HG03045 (cell line): ENCODE measurements around the gene WSCD2.

Experiments used
- ATAC-seq: cut with Tn5 transposase; IDR thresholded peaks from one replicate; pipeline ENCODE4 v1.9.1; 2021; ENCODE audit warnings: mild to moderate bottlenecking, moderate library complexity; ENCODE audit not compliant: unreplicated experiment

Gene WSCD2

GRCh38 chr12:108231909-108232434 is 102.9 kb downstream of the WSCD2 start:
- no peak for ATAC-seq

- ATAC-seq = no peak
Observed at GRCh38 chr12:108232565-108232964, 103.5 kb downstream of the WSCD2 start.

DNA sequence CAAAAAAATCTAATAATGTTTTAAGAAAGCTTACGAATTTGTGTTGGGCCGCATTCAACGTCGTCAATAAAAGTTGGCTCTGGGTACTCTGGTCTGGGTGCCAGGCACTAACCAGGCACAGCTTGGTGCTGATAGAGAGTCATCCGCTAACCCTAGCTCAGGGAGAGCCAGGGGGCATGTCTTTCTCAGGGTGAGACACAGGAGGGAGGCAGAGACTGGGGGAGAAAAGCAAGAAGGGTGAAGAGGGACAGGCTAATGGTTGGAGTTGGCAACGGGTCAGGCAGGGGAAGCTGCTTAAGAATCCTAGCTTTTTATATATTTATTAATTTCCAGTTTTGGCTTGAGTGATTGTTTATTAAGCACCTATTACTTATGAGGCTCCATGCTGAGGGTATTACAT is 105.1 kb downstream of the WSCD2 start:
- no peak for ATAC-seq

DNA sequence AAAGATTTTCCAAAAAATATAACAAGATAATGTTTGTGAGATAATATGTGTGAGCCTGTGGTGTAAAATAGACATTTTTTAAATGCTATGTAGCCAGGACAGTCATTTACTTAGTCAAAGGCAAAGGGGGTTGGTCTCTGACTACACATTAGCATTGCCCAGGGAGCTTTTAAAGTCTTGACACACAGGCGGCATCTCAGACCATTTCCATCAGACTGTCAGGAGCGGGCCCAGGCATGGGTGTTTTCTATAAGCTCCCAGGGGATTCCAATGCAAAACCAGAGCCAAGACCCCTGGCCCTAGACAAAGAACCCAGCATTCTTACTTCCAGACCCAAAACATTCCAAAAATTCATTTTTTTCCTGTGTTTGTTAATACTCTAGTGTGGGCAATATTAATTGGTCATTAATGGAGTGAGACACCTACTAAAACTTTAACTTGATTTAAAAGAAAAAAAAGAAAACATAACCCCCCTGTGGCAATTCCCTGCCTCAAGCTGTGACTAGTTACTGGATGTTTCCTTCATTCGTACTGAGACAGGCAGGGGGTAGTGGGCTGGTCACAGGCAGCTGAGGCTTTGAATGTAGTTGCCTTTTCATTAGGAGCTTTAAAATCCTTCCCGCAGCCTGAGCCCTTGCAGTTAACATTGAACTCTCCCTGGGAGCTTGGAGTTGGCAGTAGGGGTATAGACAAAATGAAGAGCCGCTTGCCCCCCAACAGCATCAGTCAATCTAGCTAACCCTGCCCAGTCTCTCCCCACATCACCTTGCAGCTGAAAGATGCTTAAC is 106.3 kb downstream of the WSCD2 start:
- ATAC-seq = no peak

DNA sequence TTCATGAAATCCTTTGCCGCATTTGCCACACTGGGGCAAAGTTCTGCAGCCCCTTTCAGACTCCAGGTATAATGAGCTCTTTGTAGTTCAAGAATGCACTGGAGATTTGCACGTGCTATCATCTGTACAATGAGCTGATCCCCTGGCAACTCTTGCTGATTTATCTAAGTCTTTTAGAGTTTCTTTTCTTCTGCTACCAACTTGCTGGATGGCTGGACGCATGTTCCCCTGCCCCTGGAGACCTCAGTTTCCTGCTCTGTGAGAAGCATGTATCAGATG is 106.8 kb downstream of the WSCD2 start:
- no peak for ATAC-seq

DNA sequence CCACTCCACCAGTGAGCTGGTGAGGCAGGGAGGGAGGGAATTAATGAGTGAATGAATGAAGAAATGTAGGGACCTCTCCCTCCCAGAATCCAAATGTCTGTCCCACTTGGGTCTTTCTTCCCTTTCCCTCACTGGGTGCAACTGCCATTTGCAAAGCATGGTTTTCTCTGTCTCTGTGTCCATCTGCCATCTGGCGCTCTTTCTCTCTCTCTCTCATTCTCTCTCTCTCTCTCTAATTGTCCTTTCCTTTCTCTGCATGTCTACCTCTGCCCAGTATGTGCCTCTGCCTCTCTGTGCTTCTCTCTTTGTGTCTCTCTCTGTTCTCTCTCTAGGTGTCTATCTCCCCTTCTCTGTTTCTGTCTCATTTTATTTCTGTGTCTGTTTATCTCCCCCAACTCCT is 107.3 kb downstream of the WSCD2 start:
- ATAC-seq = no peak

GRCh38 chr12:108237272-108237671 is 108.2 kb downstream of the WSCD2 start:
- ATAC-seq = no peak

DNA sequence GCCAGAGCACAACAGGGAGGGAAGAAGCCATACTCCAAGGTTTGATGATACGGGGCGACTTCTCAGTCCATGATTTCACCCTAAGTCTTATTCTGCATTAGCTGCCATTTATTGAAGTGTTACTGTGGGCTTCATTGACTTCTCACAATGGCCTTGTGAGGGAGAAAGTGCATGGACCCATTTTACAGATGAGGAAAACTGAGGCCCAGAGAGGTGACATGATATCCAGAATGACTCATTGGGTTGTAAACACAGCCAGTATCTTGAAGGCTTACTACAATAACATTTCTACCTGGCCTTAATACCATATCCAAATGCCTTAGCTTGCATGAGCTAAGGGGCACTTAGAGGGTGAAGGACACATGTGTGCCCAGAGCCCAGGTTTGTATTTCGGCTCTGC is 109.4 kb downstream of the WSCD2 start:
- ATAC-seq = no peak

GRCh38 chr12:108239378-108239777 is 110.3 kb downstream of the WSCD2 start:
- ATAC-seq = no peak

- no peak for ATAC-seq
Observed at GRCh38 chr12:108240027-108240785, 111.1 kb downstream of the WSCD2 start.

DNA sequence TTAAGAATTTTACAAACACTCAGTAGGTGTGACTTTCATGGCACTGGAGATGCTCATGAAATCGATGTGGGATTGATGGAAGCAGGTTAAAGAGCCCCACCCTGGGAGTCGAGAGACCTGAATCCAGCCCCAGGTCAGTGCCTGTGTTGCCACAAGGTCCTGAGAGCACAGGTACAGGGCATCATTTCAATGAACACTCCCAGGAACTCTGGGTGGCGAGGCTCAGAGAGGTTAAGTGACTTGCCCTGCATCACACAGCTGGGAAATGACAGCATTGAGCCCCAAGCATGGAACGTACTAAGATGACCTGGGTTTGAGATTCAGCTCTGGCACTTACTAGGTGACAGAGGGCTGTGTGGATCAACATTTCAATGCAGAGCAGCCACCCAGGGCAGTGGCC is 111.8 kb downstream of the WSCD2 start:
- no peak for ATAC-seq

GRCh38 chr12:108241986-108242703 is 113.1 kb downstream of the WSCD2 start:
- no peak for ATAC-seq

DNA sequence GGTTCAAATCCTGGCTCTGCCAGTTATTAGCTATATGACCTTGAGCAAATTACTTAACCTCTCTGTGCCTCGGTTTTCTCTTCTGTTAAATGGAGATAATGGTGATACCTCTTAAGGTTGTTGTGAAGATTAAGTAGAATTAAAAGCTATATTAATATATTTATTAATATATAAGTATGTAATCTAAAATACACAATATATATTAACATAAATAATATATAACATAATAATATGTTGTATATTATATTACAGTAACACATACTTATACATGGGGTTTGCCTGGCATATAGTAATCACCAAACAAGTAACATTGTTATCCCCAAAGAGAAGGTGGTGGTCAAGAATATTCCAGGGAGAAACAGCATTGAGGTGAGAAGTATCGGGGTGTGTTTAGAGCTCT is 118.0 kb downstream of the WSCD2 start:
- no peak for ATAC-seq

- no peak for ATAC-seq
Observed at GRCh38 chr12:108248011-108248410, 118.9 kb downstream of the WSCD2 start.

- no peak for ATAC-seq
Observed at GRCh38 chr12:108252523-108252922, 123.4 kb downstream of the WSCD2 start.

- ATAC-seq = no peak
Observed at GRCh38 chr12:108253540-108253939, 124.5 kb downstream of the WSCD2 start.

- ATAC-seq = no peak
Observed at GRCh38 chr12:108254030-108254429, 124.9 kb downstream of the WSCD2 start.

- no peak for ATAC-seq
Observed at GRCh38 chr12:108254517-108255251, 125.6 kb downstream of the WSCD2 start.

DNA sequence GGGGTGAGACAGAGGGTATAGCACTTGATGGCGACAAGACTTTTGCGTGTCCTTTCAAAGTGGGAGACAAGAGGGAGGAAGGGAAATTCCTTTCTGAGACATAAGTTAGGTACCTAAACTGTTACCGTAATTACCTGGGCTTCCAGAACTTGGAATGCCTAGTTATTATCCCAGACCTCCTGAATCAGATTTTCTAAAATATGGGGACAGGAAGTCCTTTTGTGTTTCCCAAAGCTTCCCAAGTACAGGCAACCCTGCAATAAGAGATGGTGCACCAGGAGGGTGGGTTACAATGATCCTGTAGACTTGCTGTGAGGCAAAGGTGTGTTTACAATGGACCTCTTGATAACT is 126.1 kb downstream of the WSCD2 start:
- no peak for ATAC-seq

DNA sequence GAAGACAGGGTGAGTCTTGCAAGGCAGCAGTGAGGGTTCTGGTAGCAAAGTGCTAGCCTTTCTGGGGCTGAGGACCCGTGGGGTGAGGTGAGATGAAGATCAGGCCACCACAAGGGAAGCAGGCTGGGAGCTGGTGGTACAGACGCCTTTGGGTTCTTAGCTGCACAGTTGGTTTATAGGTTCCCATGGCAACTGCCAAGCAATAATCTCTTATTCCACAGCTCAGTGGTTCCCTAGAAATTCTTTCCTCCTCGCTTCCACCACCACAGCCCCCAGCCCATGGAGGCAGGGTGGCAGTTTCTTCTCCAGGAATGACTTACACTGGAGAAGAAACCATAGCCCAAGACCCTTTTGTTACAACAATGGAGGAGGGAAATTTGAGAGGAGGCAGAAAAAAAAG is 127.9 kb downstream of the WSCD2 start:
- no peak for ATAC-seq

DNA sequence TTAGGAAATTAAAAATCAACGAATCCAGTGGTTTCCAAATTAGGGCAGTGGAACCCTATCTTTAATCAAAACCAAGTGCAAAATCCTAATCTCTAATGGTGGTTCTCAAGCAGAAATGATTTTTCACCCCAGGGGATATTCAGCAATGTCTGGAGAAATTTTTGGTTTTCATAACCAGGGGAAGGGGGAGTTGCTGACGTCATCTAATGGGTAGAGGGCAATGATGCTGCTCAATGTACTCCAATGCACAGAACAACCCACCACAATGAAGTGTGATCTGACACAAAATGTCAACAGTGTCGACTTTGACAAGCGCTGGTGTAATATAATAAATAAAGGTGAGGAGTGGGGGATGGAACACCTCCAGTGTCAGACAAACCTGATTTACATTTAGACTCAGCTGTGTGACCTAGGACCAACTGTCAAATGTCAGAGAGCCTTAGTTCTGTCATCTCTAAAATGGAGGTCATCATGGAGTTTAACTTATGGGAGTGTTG is 128.6 kb downstream of the WSCD2 start:
- no peak for ATAC-seq
